WTC11 (cell line): ENCODE results near the gene CALU. TPM values are rescaled to one million over a fixed set of nuclear protein-coding genes. Genes with fewer than 3 reads are reported as not detected.
A peak's percentile ranks its signal among the peaks of the same experiment; 100 is the strongest.

ENCODE experiments used
- ATAC-seq: fragments of 200-7000 bp; cut with Tn5 transposase; 2 replicates; pipeline ENCODE4 v1.10.0; 2021; ENCODE audit warnings: mild to moderate bottlenecking, moderate library complexity
- CTCF ChIA-PET: fragments of 300-600 bp; sonication (Branson Sonifier 250); formaldehyde crosslinking; loops from one replicate; lab custom pipeline; 2021; ENCODE audit warnings: antibody characterized with exemption; lab: Charles Lee
- POLR2A ChIA-PET: fragments of 350-600 bp; sonication (Branson Sonifier 250); formaldehyde crosslinking; loops from one replicate; lab custom pipeline; 2021; ENCODE audit warnings: antibody characterized with exemption; lab: Charles Lee
- DNase-seq: peaks from one replicate; pipeline ENCODE4 v3.0.0; 2021; ENCODE audit warnings: low spot score
- H3K27ac Mint-ChIP-seq: 2 replicates; pipeline ENCODE4 v1.8.0; 2021; ENCODE audit warnings: mixed read lengths
- H3K27me3 Mint-ChIP-seq: 2 replicates; pipeline ENCODE4 v1.8.0; 2021; ENCODE audit warnings: low read depth, mild to moderate bottlenecking, moderate library complexity, mixed read lengths
- H3K36me3 Mint-ChIP-seq: 2 replicates; pipeline ENCODE4 v1.8.0; 2021; ENCODE audit warnings: mixed read lengths
- H3K4me1 Mint-ChIP-seq: 2 replicates; pipeline ENCODE4 v1.8.0; 2022; ENCODE audit warnings: mixed read lengths
- H3K4me3 Mint-ChIP-seq: 2 replicates; pipeline ENCODE4 v1.8.0; 2021; ENCODE audit warnings: mild to moderate bottlenecking, moderate library complexity, mixed read lengths
- H3K9me3 Mint-ChIP-seq: 2 replicates; pipeline ENCODE4 v1.8.0; 2021; ENCODE audit warnings: mixed read lengths
- ARID4B ChIP-seq: sonication (generic); formaldehyde crosslinking; IDR thresholded peaks from 2 replicates; pipeline ENCODE4 v1.8.0; 2023; ENCODE audit warnings: missing genetic modification reagents, mild to moderate bottlenecking, borderline replicate concordance
- ATF3 ChIP-seq: sonication (generic); formaldehyde crosslinking; conservative IDR thresholded peaks from 2 replicates; pipeline ENCODE4 v1.8.1; 2022; ENCODE audit warnings: mild to moderate bottlenecking, missing genetic modification reagents
- EMX1 ChIP-seq: fragments of 250-450 bp; sonication (Bioruptor Pico); IDR thresholded peaks from 2 replicates; pipeline ENCODE4 v1.8.0; 2021; ENCODE audit warnings: mild to moderate bottlenecking
- FOXP4 ChIP-seq: sonication (generic); formaldehyde crosslinking; IDR thresholded peaks from 2 replicates; pipeline ENCODE4 v1.8.0; 2022; ENCODE audit warnings: mild to moderate bottlenecking, missing genetic modification reagents
- IRF1 ChIP-seq: sonication (generic); formaldehyde crosslinking; IDR thresholded peaks from 2 replicates; pipeline ENCODE4 v1.8.0; 2023; ENCODE audit warnings: missing genetic modification reagents
- MAX ChIP-seq: sonication (generic); formaldehyde crosslinking; IDR thresholded peaks from 2 replicates; pipeline ENCODE4 v1.8.0; 2022; ENCODE audit warnings: mild to moderate bottlenecking, missing genetic modification reagents
- MLX ChIP-seq: sonication (generic); formaldehyde crosslinking; IDR thresholded peaks from 2 replicates; pipeline ENCODE4 v1.8.1; 2023; ENCODE audit warnings: mild to moderate bottlenecking, missing genetic modification reagents, moderate library complexity
- MYBL2 ChIP-seq: sonication (generic); formaldehyde crosslinking; IDR thresholded peaks from 2 replicates; pipeline ENCODE4 v1.8.1; 2023; ENCODE audit warnings: mild to moderate bottlenecking, moderate library complexity, missing genetic modification reagents
- NR3C1 ChIP-seq: sonication (generic); formaldehyde crosslinking; conservative IDR thresholded peaks from 2 replicates; pipeline ENCODE4 v1.8.1; 2023; ENCODE audit warnings: low read depth, mild to moderate bottlenecking, missing genetic modification reagents
- PREB ChIP-seq: sonication (generic); formaldehyde crosslinking; IDR thresholded peaks from 2 replicates; pipeline ENCODE4 v1.8.1; 2022; ENCODE audit warnings: mild to moderate bottlenecking, missing genetic modification reagents, moderate library complexity, borderline replicate concordance
- SP1 ChIP-seq: sonication (generic); formaldehyde crosslinking; conservative IDR thresholded peaks from 2 replicates; pipeline ENCODE4 v1.8.1; 2022; ENCODE audit warnings: missing genetic modification reagents
- USF1 ChIP-seq: sonication (generic); formaldehyde crosslinking; IDR thresholded peaks from 2 replicates; pipeline ENCODE4 v1.8.0; 2022; ENCODE audit warnings: mild to moderate bottlenecking, missing genetic modification reagents
- ZNF121 ChIP-seq: sonication (generic); formaldehyde crosslinking; IDR thresholded peaks from 2 replicates; pipeline ENCODE4 v1.8.0; 2023; ENCODE audit warnings: missing genetic modification reagents
- total RNA-seq: library from RNA; stranded (reverse); gene quantifications from 3 replicates; pipeline ENCODE4 v1.2.3, GENCODE V29; 2021

The CALU gene
- total RNA-seq, 1 experiment from 2014 or later: 150 TPM

- Mint-ChIP-seq H3K27me3 (peaks cover 15% of the 10 kb centered on the region), H3K4me1 (peaks cover 13% of the 10 kb centered on the region), H3K36me3 (no peaks in the 10 kb centered on the region), H3K27ac (no peak overlapping the region), H3K9me3 (no peaks in the 10 kb centered on the region), H3K4me3 (no peak overlapping the region; the same call in 1 of the 2 replicates)
- ATAC-seq (no peak), DNase-seq (no peak)
- ChIA-PET POLR2A (no interaction called here), CTCF (interaction anchor here (1.4 to 2.0 kb wide), 2 partner anchors 53 to 91 kb away, joined by 3 to 6 read pairs; no protein-coding TSS in a partner anchor)
- TF ChIP-seq NR3C1 (no peak), EMX1 (CRISPR knock-in tag) (no peak), ATF3 (CRISPR knock-in tag) (no peak), SP1 (CRISPR knock-in tag) (no peak), MYBL2 (CRISPR knock-in tag) (no peak), IRF1 (no peak), ZNF121 (CRISPR knock-in tag) (no peak), PREB (CRISPR knock-in tag) (no peak), FOXP4 (no peak), MAX (no peak), MLX (no peak)
These were observed 49.6 kb downstream of the CALU start for GRCh38 chr7:128788446-128789412.

- CTCF ChIA-PET: interaction anchor here (0.5 to 1.3 kb wide), 3 partner anchors 42 to 90 kb away, joined by 3 to 4 read pairs (median 3); no protein-coding TSS in a partner anchor
- peak; percentile 32 for DNase-seq
- H3K36me3 Mint-ChIP-seq: peaks cover 12% of the 10 kb centered on the region
- peak overlapping the region; percentile 87 for H3K4me3 Mint-ChIP-seq
- POLR2A ChIA-PET: no interaction called here
- H3K27me3 Mint-ChIP-seq: peaks cover 15% of the 10 kb centered on the region
- TF ChIP-seq USF1 (CRISPR knock-in tag): 0 out of 2 replicates have a peak, but pooled peaks have one; percentile 15
- TF ChIP-seq ZNF121 (CRISPR knock-in tag): no peak
- peak; percentile 14; the same call in 1 of the 2 replicates for TF ChIP-seq ARID4B (CRISPR knock-in tag)
- ATAC-seq: peak; percentile 14
- H3K9me3 Mint-ChIP-seq: no peaks in the 10 kb centered on the region
- H3K27ac Mint-ChIP-seq: peak overlapping the region; percentile 36; the same call in 1 of the 2 replicates
- peaks cover 28% of the 10 kb centered on the region for H3K4me1 Mint-ChIP-seq
These were observed 51.3 kb downstream of the CALU start for GRCh38 chr7:128790315-128791041.
